MCF 10A (cell line): ENCODE results near the gene GCNT4. TPM values are rescaled to one million over a fixed set of nuclear protein-coding genes. Genes with fewer than 3 reads are reported as not detected.

ENCODE experiments used
- BruUV-seq: library from RNA; stranded (reverse); fragments of 400-500 nt; replicated peaks from 2 replicates; lab custom pipeline; 2021; lab: Mats Ljungman, UMichigan
- CTCF ChIA-PET: fragments of 300-600 bp; sonication (Branson Sonifier 250); formaldehyde crosslinking; extraction: SDS; loops from one replicate; lab custom pipeline; 2021; ENCODE audit warnings: antibody characterized with exemption, inconsistent platforms; lab: Yijun Ruan, JAX
- POLR2A ChIA-PET: fragments of 300-600, 350-650 bp; sonication (Branson Sonifier 250); formaldehyde crosslinking; extraction: SDS; loops from one replicate; lab custom pipeline; 2020; ENCODE audit warnings: antibody characterized with exemption, inconsistent platforms; lab: Yijun Ruan, JAX
- DNase-seq: peaks from one replicate; pipeline ENCODE4 v3.0.0-alpha.2; 2018; ENCODE audit not compliant: unreplicated experiment
- H3K27ac Mint-ChIP-seq: one replicate; pipeline ENCODE4 v1.8.0; 2022; ENCODE audit warnings: mild to moderate bottlenecking, low read depth, mixed read lengths; ENCODE audit not compliant: unreplicated experiment
- H3K27me3 Mint-ChIP-seq: one replicate; pipeline ENCODE4 v1.8.0; 2022; ENCODE audit warnings: mixed read lengths; ENCODE audit not compliant: insufficient read depth, unreplicated experiment
- H3K36me3 Mint-ChIP-seq: one replicate; pipeline ENCODE4 v1.8.0; 2022; ENCODE audit warnings: mild to moderate bottlenecking, moderate library complexity, mixed read lengths; ENCODE audit not compliant: insufficient read depth, unreplicated experiment
- H3K4me1 Mint-ChIP-seq: one replicate; pipeline ENCODE4 v1.8.0; 2022; ENCODE audit warnings: mixed read lengths; ENCODE audit not compliant: insufficient read depth, unreplicated experiment
- H3K4me3 Mint-ChIP-seq: one replicate; pipeline ENCODE4 v1.8.0; 2022; ENCODE audit warnings: mild to moderate bottlenecking, moderate library complexity, mixed read lengths; ENCODE audit not compliant: unreplicated experiment
- H3K9me3 Mint-ChIP-seq: one replicate; pipeline ENCODE4 v1.8.0; 2022; ENCODE audit warnings: mixed read lengths; ENCODE audit not compliant: unreplicated experiment
- CTCF ChIP-seq: fragments of 200-600 bp; IDR thresholded peaks from one replicate; pipeline ENCODE4 v1.8.0; 2022; ENCODE audit warnings: antibody characterized with exemption, mild to moderate bottlenecking; ENCODE audit not compliant: unreplicated experiment
- intact Hi-C: fragments of 100-400 bp; cut with micrococcal nuclease; formaldehyde crosslinking; loops from 2 replicates; pipeline ENCODE4 v1.14.1; 2022
- total RNA-seq: library from RNA; stranded (reverse); gene quantifications from 2 replicates; pipeline ENCODE4 v1.2.3, GENCODE V29; 2022

Gene GCNT4
- total RNA-seq, 1 experiment from 2014 or later, result 1.4 TPM

DNA sequence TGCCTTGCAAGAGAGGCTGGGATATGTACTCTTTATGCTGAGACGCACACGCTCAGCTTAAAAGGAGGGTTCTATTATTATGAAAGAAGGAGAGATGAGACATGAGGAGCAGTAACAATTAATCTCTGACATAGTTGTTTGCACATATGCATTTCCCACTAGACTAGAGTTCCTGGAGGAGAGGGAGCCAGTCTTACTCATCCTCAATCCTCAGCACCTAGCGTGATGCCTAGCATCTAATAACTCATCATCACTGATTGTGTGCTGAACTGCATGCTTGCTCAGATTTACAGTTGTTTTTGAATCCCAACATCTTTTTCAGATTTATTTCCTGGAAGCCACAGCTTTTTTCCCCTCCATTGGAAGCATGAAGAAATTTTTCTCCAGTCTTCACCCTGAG is 35.5 kb downstream of the GCNT4 start:
- POLR2A ChIA-PET, result interaction anchor here (1.0 kb wide), 1 partner anchor 331 kb away, joined by 3 read pairs; the partner anchor contains the start of gene HEXB
- H3K4me1 Mint-ChIP-seq, result no peaks in the 10 kb centered on the region
- H3K4me3 Mint-ChIP-seq, result no peak overlapping the region
- intact Hi-C loops, result no loop called here
- H3K9me3 Mint-ChIP-seq, result no peaks in the 10 kb centered on the region
- no peak for TF ChIP-seq CTCF
- no peaks in the 10 kb centered on the region for H3K36me3 Mint-ChIP-seq
- no peak for DNase-seq
- no peak overlapping the region for H3K27ac Mint-ChIP-seq
- CTCF ChIA-PET, result interaction anchor here (0.6 kb wide), 1 partner anchor 1800 kb away, joined by 3 read pairs; no protein-coding TSS in a partner anchor
- no peaks in the 10 kb centered on the region for H3K27me3 Mint-ChIP-seq
- BruUV-seq, result no TSS peak

- Mint-ChIP-seq H3K27me3 (no peaks in the 10 kb centered on the region), H3K4me1 (no peaks in the 10 kb centered on the region), H3K27ac (no peak overlapping the region), H3K9me3 (no peaks in the 10 kb centered on the region), H3K4me3 (no peak overlapping the region), H3K36me3 (no peaks in the 10 kb centered on the region)
- BruUV-seq, result no TSS peak
- ChIA-PET POLR2A (no interaction called here), CTCF (no interaction called here)
- DNase-seq, result no peak
- intact Hi-C loops, result no loop called here
- TF ChIP-seq CTCF, result no peak
Observed at GRCh38 chr5:75012748-75013147, 39.6 kb downstream of the GCNT4 start.

GRCh38 chr5:75010838-75011237 is 41.5 kb downstream of the GCNT4 start:
- intact Hi-C loops, result no loop called here

More at GRCh38 chr5:75010838-75011237, 41.5 kb downstream of the GCNT4 start:
- H3K4me1 Mint-ChIP-seq, result no peaks in the 10 kb centered on the region
- ChIA-PET POLR2A (interaction anchor here (0.6 to 1.0 kb wide), 2 partner anchors 19 to 42 kb away, joined by 3 read pairs; partner anchors contain the start of gene GCNT4), CTCF (no interaction called here)
- BruUV-seq, result no TSS peak
- no peaks in the 10 kb centered on the region for H3K36me3 Mint-ChIP-seq
- no peaks in the 10 kb centered on the region for H3K9me3 Mint-ChIP-seq
- H3K27ac Mint-ChIP-seq, result no peak overlapping the region
- no peak for DNase-seq
- TF ChIP-seq CTCF, result no peak
- no peaks in the 10 kb centered on the region for H3K27me3 Mint-ChIP-seq
- no peak overlapping the region for H3K4me3 Mint-ChIP-seq
